ENCODE measurements around the gene PCNT.

DNA sequence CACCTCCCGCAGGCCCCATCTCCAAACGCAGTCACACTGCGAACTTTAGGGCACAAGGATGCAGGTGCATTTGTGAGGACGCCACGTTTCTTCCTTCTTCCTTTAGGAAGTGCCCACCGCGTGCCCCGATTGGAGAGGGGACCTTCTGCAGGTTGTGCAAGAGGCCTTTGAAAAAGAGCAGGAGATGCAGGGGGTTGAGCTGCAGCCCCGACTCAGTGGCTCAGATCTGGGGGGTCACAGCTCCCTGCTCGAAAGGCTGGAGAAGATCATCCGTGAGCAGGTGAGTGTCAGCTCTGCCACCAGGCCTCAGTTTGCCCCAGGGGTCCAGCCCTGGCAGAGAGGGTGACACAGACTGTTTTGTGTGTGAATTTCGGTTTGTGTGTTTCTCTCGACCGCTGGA lies 103.6 kb downstream of the PCNT start:
- TF ChIP-seq, protein P1, sequence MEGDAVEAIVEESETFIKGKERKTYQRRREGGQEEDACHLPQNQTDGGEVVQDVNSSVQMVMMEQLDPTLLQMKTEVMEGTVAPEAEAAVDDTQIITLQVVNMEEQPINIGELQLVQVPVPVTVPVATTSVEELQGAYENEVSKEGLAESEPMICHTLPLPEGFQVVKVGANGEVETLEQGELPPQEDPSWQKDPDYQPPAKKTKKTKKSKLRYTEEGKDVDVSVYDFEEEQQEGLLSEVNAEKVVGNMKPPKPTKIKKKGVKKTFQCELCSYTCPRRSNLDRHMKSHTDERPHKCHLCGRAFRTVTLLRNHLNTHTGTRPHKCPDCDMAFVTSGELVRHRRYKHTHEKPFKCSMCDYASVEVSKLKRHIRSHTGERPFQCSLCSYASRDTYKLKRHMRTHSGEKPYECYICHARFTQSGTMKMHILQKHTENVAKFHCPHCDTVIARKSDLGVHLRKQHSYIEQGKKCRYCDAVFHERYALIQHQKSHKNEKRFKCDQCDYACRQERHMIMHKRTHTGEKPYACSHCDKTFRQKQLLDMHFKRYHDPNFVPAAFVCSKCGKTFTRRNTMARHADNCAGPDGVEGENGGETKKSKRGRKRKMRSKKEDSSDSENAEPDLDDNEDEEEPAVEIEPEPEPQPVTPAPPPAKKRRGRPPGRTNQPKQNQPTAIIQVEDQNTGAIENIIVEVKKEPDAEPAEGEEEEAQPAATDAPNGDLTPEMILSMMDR (IDR thresholded peaks at IDR 0.05), result no peak
- TF ChIP-seq POLR2A (IDR thresholded peaks at IDR 0.05) (no peak), POLR2AphosphoS5 (IDR thresholded peaks at IDR 0.05) (no peak)
